ENCODE data around the gene ZC2HC1B. TPM values are rescaled to one million over a fixed set of nuclear protein-coding genes. Genes with fewer than 3 reads are reported as not detected.

Gene ZC2HC1B, protein sequence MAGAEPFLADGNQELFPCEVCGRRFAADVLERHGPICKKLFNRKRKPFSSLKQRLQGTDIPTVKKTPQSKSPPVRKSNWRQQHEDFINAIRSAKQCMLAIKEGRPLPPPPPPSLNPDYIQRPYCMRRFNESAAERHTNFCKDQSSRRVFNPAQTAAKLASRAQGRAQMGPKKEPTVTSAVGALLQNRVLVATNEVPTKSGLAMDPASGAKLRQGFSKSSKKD
- not detected in 2 replicates for total RNA-seq

DNA sequence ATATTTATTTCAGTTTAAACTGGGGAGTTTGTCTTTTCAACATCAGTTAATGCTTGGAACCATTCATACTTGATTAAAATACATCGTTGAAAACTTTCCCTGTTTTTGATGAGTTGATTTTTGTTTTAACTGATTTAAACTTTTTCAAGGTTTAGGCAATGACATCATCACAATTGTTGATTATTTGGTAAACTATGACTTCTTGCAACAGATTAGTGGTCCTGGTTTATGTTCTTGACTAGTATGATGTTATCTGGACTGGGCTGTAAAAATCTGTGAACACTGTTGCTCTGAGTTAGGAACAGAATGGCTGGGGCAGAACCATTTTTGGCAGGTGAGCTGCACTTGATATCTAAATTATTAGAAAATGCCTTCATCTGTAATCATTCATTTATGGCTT lies at the start of gene ZC2HC1B:
TSS of gene ZC2HC1B (plus strand) at position 241 of the 400 bp plus-strand sequence. CDS start at position 307, 66 bp downstream.
- TF ChIP-seq, protein P1, sequence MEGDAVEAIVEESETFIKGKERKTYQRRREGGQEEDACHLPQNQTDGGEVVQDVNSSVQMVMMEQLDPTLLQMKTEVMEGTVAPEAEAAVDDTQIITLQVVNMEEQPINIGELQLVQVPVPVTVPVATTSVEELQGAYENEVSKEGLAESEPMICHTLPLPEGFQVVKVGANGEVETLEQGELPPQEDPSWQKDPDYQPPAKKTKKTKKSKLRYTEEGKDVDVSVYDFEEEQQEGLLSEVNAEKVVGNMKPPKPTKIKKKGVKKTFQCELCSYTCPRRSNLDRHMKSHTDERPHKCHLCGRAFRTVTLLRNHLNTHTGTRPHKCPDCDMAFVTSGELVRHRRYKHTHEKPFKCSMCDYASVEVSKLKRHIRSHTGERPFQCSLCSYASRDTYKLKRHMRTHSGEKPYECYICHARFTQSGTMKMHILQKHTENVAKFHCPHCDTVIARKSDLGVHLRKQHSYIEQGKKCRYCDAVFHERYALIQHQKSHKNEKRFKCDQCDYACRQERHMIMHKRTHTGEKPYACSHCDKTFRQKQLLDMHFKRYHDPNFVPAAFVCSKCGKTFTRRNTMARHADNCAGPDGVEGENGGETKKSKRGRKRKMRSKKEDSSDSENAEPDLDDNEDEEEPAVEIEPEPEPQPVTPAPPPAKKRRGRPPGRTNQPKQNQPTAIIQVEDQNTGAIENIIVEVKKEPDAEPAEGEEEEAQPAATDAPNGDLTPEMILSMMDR (IDR thresholded peaks at IDR 0.05; ENCODE audit: insufficient read depth, low read depth, low read length): no peak
- peak; percentile 74 for DNase-seq (ENCODE audit: low read depth)
- H3K4me3 ChIP-seq (ENCODE audit: low read depth, low read length): no peak within 1 kb of the TSS

GRCh38 chr6:143817621-143818020 lies 46.7 kb upstream of the ZC2HC1B start:
- H3K4me3 ChIP-seq (ENCODE audit: low read depth, low read length): no peak overlapping the region
- DNase-seq (ENCODE audit: low read depth): no peak
- TF ChIP-seq, protein P1 (IDR thresholded peaks at IDR 0.05; ENCODE audit: insufficient read depth, low read depth, low read length): no peak

DNA sequence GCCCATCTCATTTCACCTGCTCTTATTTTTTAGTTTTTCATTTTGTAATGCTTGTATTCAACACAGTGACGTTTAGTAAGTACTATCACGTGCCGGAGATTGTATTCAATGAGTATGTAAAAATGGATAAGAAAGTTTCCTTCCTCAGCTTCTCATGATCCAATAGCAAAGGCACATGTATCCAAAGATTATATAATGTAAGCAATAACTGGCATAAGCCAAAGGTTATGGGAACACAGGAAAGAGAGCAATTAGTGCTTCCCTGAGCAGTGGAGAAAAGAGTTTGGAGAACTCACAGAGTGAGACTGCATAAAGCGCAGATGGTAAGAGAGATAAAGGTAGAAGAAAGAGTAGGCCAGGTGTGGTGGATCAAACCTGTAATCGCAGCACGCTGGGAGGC lies 42.9 kb upstream of the ZC2HC1B start:
- no peak overlapping the region for H3K4me3 ChIP-seq (ENCODE audit: low read depth, low read length)
- DNase-seq (ENCODE audit: low read depth): peak; percentile 67
- TF ChIP-seq, protein P1 (IDR thresholded peaks at IDR 0.05; ENCODE audit: insufficient read depth, low read depth, low read length): no peak

GRCh38 chr6:143822584-143823024 lies 41.7 kb upstream of the ZC2HC1B start:
- no peak overlapping the region for H3K4me3 ChIP-seq (ENCODE audit: low read depth, low read length)
- TF ChIP-seq, protein P1 (IDR thresholded peaks at IDR 0.05; ENCODE audit: insufficient read depth, low read depth, low read length): no peak
- peak; percentile 84 for DNase-seq (ENCODE audit: low read depth)

GRCh38 chr6:143823548-143823947 lies 40.7 kb upstream of the ZC2HC1B start:
- TF ChIP-seq, protein P1 (IDR thresholded peaks at IDR 0.05; ENCODE audit: insufficient read depth, low read depth, low read length): no peak
- no peak overlapping the region for H3K4me3 ChIP-seq (ENCODE audit: low read depth, low read length)
- DNase-seq (ENCODE audit: low read depth): peak; percentile 27

DNA sequence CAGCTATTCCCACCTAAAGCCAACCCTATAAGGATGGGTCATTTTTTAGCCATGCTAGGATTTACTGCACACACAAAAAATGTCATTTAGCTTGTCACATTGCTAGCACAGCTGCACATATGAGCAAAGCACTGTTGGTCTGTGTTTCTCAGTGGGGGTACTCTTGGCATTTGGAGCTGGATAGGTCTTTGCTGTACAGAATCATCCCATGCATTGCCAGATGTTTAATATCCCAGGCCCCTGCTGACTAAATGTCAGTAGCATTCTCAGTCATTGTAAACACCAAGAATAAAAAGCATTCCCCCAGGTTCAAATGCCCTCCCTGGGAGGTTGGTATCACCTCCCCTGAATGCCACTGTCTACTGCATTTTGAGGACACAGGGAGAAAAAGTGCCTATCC lies 35.7 kb upstream of the ZC2HC1B start:
- H3K4me3 ChIP-seq (ENCODE audit: low read depth, low read length): no peak overlapping the region
- TF ChIP-seq, protein P1 (IDR thresholded peaks at IDR 0.05; ENCODE audit: insufficient read depth, low read depth, low read length): no peak
- no peak for DNase-seq (ENCODE audit: low read depth)

DNA sequence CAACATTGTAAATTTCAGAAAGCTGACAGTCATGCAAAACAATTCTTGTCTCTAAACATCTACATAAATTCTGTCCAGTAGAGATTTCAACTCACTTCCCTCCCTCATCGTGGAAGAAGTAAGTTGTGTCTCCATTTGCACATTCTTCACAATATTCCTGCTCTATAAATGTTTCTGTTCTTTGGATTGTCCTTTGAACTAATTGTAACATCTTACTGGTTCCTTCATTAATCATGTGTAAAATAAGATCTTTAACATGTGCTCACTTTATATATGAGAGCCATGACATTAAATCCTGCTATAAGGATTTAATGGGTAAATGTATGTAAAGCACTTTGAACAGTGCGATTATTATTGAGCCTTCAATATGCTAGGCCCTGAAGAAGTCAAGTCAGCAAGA lies 28.1 kb upstream of the ZC2HC1B start:
- DNase-seq (ENCODE audit: low read depth): no peak
- TF ChIP-seq, protein P1 (IDR thresholded peaks at IDR 0.05; ENCODE audit: insufficient read depth, low read depth, low read length): no peak
- H3K4me3 ChIP-seq (ENCODE audit: low read depth, low read length): no peak overlapping the region

Data from fibroblast of villous mesenchyme (primary cell).